Activated naive CD8-positive, alpha-beta T cell (primary cell): Measurements from ENCODE around the gene ZNF732.
"Not testable (repeated sequence)": the region's sequence is repeated elsewhere in the genome, so short reads cannot be mapped to it uniquely, and the experiment has no call there.

Experiments
- H3K27ac Mint-ChIP-seq: one replicate; pipeline ENCODE4 v1.8.0; 2021; ENCODE audit warnings: mixed read lengths
- H3K27me3 Mint-ChIP-seq: one replicate; pipeline ENCODE4 v1.8.0; 2021; ENCODE audit warnings: mixed read lengths
- H3K36me3 Mint-ChIP-seq: one replicate; pipeline ENCODE4 v1.8.0; 2021; ENCODE audit warnings: mixed read lengths
- H3K4me1 Mint-ChIP-seq: one replicate; pipeline ENCODE4 v1.8.0; 2021; ENCODE audit warnings: low read depth, mixed read lengths
- H3K4me3 Mint-ChIP-seq: one replicate; pipeline ENCODE4 v1.8.0; 2021; ENCODE audit warnings: mild to moderate bottlenecking, mixed read lengths
- H3K9me3 Mint-ChIP-seq: one replicate; pipeline ENCODE4 v1.8.0; 2021; ENCODE audit warnings: low read depth, mixed read lengths

Gene ZNF732

DNA sequence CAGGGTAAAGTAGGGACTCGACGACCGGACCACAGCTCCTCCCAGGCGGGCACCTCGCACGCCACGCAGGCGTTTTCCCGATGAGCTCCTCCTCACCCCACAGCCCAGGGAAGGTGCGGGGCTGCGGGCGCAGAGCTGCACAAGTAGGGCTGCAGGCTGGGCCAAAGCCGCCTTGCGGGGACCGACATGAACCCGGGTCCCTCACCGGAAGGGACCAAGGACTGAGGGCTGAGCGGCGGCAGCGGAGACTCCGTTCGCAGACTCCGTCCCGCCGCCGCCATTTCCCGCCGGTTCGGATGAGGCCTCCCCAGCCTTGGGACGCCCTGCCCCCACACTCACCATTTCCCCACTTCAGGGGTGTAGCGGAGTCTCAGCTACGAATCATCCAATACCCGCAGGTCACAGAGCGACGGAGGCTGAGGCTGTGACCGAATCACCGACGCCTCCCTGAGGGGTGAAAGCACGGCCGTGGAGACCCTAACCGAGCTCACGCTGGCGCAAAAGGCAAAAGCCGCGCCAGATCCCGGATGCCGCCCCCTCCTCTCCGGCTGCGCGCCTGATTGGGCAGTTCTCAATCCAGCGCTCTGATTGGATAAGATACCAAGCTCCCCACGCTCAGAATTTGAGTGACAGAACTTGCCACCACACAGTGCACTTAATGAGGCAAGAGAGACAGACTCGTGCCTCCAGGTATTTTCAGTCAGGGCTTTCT is at the start of gene ZNF732:
ZNF732 (minus strand) TSS at position 506 of the 712 bp plus-strand sequence; CDS start at position 342, 164 bp downstream.
- peaks cover 18% of the 10 kb centered on the region for H3K36me3 Mint-ChIP-seq

DNA sequence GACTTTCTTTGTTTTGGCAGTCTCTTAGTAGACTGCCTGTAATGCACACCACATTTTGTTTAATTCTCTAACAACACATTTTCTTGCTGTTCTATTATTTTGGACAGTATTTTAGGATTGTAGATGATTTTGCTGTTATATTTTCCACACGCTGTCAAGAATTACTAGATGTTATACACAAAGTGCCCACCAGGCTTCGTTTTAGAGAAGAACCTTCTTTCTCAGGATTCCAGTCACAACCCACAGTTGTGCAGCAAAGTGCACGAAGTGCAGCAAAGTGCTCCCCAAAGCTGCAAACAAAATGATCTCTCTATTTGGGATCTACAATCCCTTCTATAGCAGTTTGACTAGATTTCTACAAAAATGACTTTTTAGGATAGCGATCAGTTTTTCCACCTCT is 34.7 kb upstream of the ZNF732 start:
- Mint-ChIP-seq H3K36me3 (peaks cover 42% of the 10 kb centered on the region), H3K27me3 (no peaks in the 10 kb centered on the region), H3K4me1 (peaks cover 30% of the 10 kb centered on the region), H3K27ac (no peak overlapping the region), H3K9me3 (peaks cover 20% of the 10 kb centered on the region), H3K4me3 (peak overlapping the region; percentile 100)

More for the DNA sequence above, at the start of gene ZNF732:
- Mint-ChIP-seq H3K9me3 (peaks cover 30% of the 10 kb centered on the region), H3K4me3 (no peak within 1 kb of the TSS), H3K27ac (no peak within 1 kb of the TSS), H3K27me3 (peaks cover 18% of the 10 kb centered on the region), H3K4me1 (peaks cover 11% of the 10 kb centered on the region)

DNA sequence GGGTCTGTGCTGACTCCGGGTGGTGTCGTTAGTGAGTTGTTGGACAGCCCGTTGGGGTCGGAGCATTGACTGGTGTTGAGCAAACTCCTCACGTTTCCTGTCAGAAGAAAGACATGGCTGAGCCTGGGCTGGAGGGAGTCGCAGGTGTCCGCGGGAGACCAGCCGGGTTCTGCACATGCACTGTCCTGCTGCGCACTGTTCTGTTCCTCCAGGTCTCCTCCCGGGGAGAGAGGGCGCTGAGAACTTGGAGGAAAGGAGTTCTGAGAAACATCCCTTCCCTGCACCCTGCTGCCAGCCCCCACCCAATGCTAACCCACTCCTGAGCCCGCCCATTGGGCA is 33.5 kb upstream of the ZNF732 start:
- Mint-ChIP-seq H3K4me3 (peak overlapping the region; percentile 100), H3K27me3 (no peaks in the 10 kb centered on the region), H3K4me1 (peaks cover 30% of the 10 kb centered on the region), H3K27ac (peak overlapping the region; percentile 99), H3K9me3 (peaks cover 18% of the 10 kb centered on the region), H3K36me3 (peaks cover 33% of the 10 kb centered on the region)

DNA sequence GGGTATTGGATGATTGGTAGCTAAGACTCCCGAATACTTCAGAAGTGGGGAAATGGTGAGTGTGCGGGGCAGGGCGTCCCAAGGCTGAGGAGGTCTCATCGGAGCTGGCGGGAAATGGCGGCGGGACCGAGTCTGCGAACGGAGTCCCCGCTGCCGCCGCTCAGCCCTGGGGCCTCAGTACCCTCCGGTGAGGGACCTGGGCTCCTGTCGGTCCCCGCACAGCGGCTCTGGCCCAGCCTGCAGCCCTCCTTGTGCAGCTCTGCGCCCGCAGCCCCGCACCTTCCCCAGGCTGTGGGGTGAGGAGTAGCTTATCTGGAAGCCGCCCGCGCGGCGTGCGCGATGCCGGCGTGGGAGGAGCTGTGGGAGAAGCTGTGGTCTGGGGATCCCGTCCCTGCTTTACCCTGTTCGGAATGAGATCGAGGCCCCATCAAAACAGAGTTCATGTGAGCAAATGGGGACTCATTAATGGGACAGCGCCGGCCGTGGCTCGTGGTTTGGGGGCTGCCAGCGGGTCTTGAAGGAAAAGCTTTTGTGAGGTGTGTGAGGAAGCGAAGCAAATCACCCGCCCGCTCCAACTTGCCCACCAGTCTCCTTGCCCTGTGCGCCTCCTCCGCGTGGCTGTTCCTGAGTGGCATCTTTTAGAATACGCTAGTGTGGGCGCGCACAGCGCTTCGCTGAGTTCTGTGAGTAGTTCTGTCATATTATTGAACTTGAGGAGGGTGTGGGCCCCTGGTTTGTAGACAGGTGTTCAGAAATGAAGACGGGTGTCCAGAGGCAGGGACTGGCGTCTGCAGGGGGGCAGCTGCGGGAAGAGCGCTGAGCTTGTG is 32.9 kb upstream of the ZNF732 start:
- Mint-ChIP-seq H3K4me1 (peaks cover 30% of the 10 kb centered on the region), H3K27me3 (no peaks in the 10 kb centered on the region), H3K9me3 (peaks cover 18% of the 10 kb centered on the region), H3K36me3 (peaks cover 33% of the 10 kb centered on the region), H3K4me3 (peak overlapping the region; percentile 100), H3K27ac (peak overlapping the region; percentile 99)

DNA sequence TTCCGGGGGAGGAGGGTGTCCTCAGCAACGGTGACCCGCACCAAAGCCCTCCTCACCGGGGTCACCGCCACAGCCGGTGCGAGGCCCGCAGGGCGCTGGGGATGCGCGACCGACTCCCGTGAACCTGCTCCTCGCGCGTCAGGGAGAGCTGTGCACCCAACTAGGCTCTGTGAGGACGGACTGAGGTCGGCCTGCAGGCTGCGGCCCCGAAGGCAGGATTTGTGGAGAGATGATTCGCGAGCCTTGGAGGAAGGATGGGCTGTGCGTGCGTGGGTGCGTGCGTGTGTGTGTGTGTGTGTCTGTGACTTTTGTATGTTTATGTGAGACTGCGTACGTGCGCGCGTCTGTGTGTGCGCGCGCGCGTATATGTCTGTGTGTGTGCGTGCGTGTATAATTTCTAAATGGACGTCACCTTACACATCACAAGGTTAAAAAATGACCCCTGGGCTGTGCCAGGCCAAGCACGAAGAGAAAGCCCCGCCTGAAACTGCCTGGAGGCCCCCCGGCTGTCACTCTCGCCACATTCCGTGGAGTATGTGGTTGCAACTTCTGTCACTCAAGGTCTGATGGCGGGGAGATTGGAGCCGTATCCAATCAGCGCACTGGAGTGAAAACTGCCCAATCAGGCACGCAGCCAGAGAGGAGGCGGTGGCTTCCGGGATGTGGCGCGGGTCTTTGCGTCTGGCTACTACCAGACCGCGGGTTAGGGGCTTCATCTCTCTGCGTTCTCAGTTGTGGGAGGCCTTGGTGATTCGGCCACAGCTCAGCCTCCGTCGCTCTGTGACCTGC is 32.1 kb upstream of the ZNF732 start, which contains the start of gene ZNF141:
ZNF141 (plus strand) TSS at position 672 of the 789 bp plus-strand sequence. CDS start 170 bp downstream, outside the sequence.
- peaks cover 31% of the 10 kb centered on the region for H3K36me3 Mint-ChIP-seq
- H3K27ac Mint-ChIP-seq = peak within 1 kb of the TSS; percentile 99
- H3K4me3 Mint-ChIP-seq = peak within 1 kb of the TSS; percentile 100
- peaks cover 30% of the 10 kb centered on the region for H3K4me1 Mint-ChIP-seq
- H3K9me3 Mint-ChIP-seq = peaks cover 18% of the 10 kb centered on the region
- H3K27me3 Mint-ChIP-seq = no peaks in the 10 kb centered on the region

DNA sequence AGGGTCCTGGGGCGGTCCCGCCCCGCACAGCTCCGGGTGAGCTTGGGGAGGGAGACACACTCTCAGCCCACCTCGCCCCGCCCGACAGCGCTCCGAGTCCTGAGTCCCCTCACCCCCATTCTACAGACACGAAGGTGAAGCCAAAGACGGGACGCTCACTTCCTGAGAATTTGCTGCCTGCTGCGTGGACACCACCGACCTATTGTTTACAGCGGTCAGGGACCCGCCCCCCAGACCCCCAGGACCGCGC is 31.5 kb upstream of the ZNF732 start:
- H3K9me3 Mint-ChIP-seq = peaks cover 18% of the 10 kb centered on the region
- H3K4me1 Mint-ChIP-seq = peaks cover 30% of the 10 kb centered on the region
- peaks cover 27% of the 10 kb centered on the region for H3K36me3 Mint-ChIP-seq
- peak overlapping the region; percentile 100 for H3K4me3 Mint-ChIP-seq
- H3K27me3 Mint-ChIP-seq = no peaks in the 10 kb centered on the region
- H3K27ac Mint-ChIP-seq = peak overlapping the region; percentile 99

DNA sequence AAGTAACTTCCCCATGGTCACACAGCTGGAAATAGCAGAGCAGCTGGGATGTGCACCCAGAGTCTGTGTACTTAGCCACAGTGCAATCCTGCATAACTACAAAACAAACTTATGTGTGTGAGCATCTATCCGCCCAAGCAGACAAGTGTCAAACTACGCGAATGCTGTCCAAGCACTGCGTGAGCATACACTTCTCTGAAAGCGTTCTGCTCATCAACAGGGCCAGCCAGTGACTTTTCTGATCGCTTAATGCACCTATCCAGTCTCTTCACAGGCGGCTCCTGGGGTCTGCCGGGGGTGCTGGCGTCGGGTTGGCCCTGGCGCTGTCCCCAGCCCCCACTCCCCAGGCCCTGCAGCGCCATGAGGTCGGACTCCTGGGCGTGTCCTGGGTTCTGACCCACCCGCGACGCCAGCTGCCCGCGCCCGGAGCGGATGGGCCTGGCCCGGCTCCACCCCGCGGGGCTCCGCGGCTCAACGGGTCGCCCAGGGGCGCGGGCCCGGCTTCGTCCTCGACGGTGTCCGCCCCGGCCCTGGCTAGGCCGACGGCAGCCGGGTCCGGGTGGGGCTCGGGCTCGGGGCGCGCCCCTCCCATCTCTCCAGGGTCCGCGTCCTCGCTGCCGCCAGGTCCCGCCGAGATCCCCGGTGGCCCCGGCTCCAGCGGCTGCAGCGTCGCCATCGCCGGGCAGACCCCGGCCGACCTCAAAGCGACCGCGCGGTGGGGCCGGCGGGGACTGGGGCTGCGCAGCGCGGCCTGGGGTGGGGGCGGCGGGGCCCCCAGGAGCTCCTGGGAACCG is 31.0 kb upstream of the ZNF732 start:
- Mint-ChIP-seq H3K36me3 (peaks cover 25% of the 10 kb centered on the region), H3K27me3 (no peaks in the 10 kb centered on the region), H3K27ac (peak overlapping the region; percentile 68), H3K9me3 (peaks cover 18% of the 10 kb centered on the region), H3K4me1 (peaks cover 30% of the 10 kb centered on the region), H3K4me3 (peak overlapping the region; percentile 81)

DNA sequence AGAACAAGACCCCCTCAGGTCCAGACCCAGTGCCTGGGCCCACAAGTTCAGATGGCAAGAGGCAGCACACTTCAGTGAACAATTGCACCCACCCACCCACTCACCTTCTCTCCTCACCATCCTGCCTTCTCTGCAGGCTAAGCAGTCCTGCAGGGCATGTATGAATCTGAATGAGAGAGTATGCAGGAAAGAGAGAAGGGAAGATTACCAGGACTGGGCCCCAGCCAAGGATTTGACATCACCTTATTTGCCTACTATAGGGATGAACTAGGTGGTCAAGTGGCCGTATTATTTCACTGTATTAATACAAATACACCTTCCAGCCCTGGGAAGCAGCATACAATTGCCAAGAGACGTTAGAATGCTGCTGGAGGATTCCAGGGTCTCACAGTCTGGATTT is 30.2 kb upstream of the ZNF732 start:
- H3K9me3 Mint-ChIP-seq = peaks cover 15% of the 10 kb centered on the region
- H3K27me3 Mint-ChIP-seq = no peaks in the 10 kb centered on the region
- peak overlapping the region; percentile 81 for H3K4me3 Mint-ChIP-seq
- H3K36me3 Mint-ChIP-seq = peaks cover 22% of the 10 kb centered on the region
- no peak overlapping the region for H3K27ac Mint-ChIP-seq
- H3K4me1 Mint-ChIP-seq = peaks cover 29% of the 10 kb centered on the region

DNA sequence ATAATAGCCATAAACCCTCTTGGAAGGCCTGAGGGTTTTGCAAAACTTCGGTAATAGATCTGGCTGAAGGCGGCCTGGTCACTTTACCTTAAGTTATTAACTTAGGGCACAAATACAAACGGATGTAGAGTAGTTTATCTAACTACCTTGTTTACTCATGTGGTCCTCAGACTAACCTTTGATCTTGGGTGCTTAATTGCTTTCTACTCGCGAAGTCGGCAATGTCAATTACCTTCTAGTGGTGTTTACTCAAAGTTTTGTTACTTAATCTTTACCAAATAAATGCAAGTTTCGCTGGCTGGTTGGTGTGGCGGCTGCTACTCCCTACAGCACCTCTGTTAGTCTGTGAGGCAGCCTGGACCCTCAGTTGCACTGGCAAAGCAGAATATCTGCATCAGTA is 23.5 kb upstream of the ZNF732 start:
- no peaks in the 10 kb centered on the region for H3K4me1 Mint-ChIP-seq
- no peak overlapping the region for H3K4me3 Mint-ChIP-seq
- H3K9me3 Mint-ChIP-seq = peaks cover 11% of the 10 kb centered on the region
- no peak overlapping the region for H3K27ac Mint-ChIP-seq
- no peaks in the 10 kb centered on the region for H3K27me3 Mint-ChIP-seq
- H3K36me3 Mint-ChIP-seq = peaks cover 9% of the 10 kb centered on the region

DNA sequence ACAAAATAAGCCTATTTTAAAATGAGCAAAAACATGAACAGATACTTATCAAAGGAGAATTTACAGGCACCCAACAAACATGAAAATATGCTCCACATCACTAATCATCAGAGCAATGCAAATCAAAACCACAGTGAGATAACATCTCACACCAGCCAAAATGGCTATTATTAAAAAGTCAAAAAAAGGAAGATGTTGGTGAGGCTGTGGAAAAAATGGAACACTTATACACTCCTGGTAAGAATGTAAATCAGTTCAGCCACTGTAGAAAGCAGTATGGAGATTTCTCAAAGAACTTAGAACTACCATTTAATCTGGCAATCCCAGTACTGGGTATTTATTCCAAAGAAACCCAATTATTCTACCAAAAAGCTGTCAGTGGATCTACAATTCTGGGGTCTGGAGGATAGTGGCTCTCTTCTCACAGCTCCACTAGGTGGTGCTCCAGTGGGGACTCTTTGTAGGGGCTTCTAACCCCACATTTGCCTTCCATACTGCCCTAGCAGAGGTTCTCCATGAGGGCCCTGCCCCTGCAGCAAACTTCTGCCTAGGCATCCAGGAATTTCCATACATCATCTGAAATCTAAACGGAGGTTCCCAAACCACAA is 9.1 kb upstream of the ZNF732 start:
- Mint-ChIP-seq H3K4me1 (no peaks in the 10 kb centered on the region), H3K36me3 (peaks cover 35% of the 10 kb centered on the region), H3K27ac (no peak overlapping the region), H3K9me3 (peaks cover 32% of the 10 kb centered on the region), H3K4me3 (no peak overlapping the region), H3K27me3 (peaks cover 2% of the 10 kb centered on the region)

DNA sequence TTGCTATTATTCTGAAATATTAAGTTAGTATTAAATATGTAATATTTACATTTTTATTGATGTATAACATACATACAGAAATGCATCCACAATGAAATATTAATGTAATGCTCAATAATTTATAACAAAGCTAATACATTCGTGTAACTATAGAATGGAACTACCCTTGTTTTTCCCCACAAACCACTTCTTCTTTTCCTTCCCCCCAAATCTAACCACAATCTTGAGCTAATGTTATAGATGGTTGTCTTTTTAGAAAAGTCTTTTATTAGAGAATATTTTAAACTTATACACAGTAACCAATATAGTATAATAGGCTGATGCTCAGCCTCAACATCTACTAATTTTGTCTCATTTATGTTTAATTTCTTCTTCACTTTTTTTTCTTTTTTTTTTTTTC is 4.5 kb upstream of the ZNF732 start:
- H3K27me3 Mint-ChIP-seq = peaks cover 5% of the 10 kb centered on the region
- H3K9me3 Mint-ChIP-seq = peaks cover 32% of the 10 kb centered on the region

DNA sequence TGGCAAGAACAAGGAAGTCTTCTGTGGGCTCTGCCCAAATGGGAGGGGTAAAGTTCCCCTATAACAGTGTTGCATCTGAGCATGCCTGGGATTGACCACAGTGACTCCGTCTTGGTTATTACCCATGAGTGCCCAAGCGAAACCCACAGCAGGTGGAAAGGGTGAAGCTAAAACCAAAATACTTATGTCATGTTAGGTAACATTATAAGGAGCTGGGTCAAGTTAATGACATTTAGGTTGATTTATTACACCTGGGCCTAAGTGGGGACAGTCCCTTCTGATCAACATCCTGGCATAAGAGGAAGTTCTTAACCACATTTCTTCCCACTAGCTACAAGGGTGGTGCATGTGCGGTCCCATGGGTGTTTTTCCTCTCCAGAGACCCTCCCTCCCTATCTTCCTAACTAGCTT is 1.3 kb upstream of the ZNF732 start:
- peaks cover 11% of the 10 kb centered on the region for H3K4me1 Mint-ChIP-seq
- H3K27ac Mint-ChIP-seq = no peak overlapping the region
- H3K36me3 Mint-ChIP-seq = peaks cover 27% of the 10 kb centered on the region
- H3K4me3 Mint-ChIP-seq = no peak overlapping the region
- H3K9me3 Mint-ChIP-seq = peaks cover 38% of the 10 kb centered on the region
- peaks cover 18% of the 10 kb centered on the region for H3K27me3 Mint-ChIP-seq

More for the DNA sequence above, 4.5 kb upstream of the ZNF732 start:
- peaks cover 22% of the 10 kb centered on the region for H3K36me3 Mint-ChIP-seq
- H3K4me3 Mint-ChIP-seq = no peak overlapping the region
- no peak overlapping the region for H3K27ac Mint-ChIP-seq
- peaks cover 11% of the 10 kb centered on the region for H3K4me1 Mint-ChIP-seq

DNA sequence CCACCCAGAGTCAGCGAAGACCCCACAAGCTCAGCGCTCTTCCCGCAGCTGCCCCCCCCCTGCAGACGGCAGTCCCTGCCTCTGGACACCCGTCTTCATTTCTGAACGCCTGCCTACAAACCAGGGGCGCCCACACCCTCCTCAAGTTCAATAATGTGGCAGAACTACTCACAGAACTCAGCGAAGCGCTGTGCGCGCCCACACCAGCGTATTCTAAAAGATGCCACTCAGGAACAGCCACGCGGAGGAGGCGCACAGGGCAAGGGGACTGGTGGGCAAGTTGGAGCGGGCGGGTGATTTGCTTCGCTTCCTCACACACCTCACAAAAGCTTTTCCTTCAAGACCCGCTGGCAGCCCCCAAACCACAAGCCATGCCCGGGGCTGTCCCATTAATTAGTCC is 758 bp downstream of the ZNF732 start:
- Mint-ChIP-seq H3K27me3 (peaks cover 18% of the 10 kb centered on the region), H3K9me3 (peaks cover 30% of the 10 kb centered on the region), H3K4me1 (peaks cover 11% of the 10 kb centered on the region), H3K36me3 (peaks cover 18% of the 10 kb centered on the region)
- H3K4me3 Mint-ChIP-seq, H3K27ac Mint-ChIP-seq: not testable (repeated sequence)

DNA sequence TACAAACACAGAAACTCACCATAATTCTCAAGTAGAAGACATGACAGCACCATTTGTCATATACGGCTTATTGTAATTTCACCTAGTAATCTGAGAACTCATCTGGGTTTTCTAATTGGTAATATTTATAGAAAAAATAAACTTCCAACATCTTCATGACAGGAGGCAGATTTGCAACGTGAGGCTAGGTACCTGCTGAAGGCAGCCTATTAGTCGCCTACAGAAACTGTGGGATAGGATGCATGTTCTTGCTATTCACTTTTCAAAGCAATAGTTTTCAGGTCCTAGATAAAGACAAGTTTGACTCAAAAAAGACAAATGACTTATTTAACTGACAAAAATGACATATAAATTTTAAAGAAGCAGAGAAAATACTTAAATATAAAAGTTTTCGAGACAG is 2.9 kb downstream of the ZNF732 start:
- Mint-ChIP-seq H3K4me1 (peaks cover 11% of the 10 kb centered on the region), H3K9me3 (peaks cover 27% of the 10 kb centered on the region), H3K36me3 (peaks cover 12% of the 10 kb centered on the region), H3K27me3 (peaks cover 18% of the 10 kb centered on the region), H3K4me3 (no peak overlapping the region), H3K27ac (no peak overlapping the region)
